PC-9 (cell line): ENCODE results near the gene CD59.

Source experiments
- EZH2 ChIP-seq: fragments of 200-600 bp; sonication (generic); IDR thresholded peaks from 2 replicates; pipeline ENCODE4 v1.8.0; 2017; ENCODE audit warnings: antibody characterized with exemption, low read depth
- TF ChIP-seq, protein P1 (sequence below): fragments of 200-600 bp; sonication (generic); conservative IDR thresholded peaks from 2 replicates; pipeline ENCODE4 v1.6.1; 2017; ENCODE audit warnings: mixed run types, antibody characterized with exemption, mild to moderate bottlenecking, moderate library complexity

DNA sequence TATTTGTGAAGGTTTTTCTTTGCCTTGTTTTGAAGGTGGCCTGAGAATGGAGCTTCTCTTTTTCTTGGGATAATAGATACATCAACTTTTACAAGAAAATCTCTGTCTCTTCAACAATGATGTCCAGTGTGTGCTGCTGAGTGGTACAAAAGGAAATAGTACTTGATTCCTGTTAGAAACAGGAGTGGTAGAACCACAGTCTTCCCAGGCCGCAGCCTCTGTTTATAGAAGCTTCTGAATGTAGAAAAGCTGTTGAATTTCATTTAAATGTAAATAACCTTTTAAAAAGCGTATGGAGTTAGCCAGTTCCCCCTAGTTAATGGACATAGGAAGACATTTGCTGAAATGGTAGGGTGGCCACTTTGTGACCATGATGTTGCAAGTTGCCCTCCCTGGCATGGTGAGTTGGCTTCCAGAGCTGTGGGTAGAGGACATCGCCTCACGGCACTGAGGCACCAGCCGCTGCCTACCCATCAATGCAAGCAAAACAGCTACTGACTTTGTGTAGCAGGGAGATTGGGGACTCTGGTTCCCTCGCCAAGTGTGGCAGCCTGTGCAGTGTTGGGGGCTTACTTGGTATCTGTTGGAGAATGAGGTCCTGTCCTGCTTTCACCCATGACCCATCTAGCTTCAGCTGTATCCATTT, 67.1 kb downstream of the CD59 start:
- TF ChIP-seq, protein P1, sequence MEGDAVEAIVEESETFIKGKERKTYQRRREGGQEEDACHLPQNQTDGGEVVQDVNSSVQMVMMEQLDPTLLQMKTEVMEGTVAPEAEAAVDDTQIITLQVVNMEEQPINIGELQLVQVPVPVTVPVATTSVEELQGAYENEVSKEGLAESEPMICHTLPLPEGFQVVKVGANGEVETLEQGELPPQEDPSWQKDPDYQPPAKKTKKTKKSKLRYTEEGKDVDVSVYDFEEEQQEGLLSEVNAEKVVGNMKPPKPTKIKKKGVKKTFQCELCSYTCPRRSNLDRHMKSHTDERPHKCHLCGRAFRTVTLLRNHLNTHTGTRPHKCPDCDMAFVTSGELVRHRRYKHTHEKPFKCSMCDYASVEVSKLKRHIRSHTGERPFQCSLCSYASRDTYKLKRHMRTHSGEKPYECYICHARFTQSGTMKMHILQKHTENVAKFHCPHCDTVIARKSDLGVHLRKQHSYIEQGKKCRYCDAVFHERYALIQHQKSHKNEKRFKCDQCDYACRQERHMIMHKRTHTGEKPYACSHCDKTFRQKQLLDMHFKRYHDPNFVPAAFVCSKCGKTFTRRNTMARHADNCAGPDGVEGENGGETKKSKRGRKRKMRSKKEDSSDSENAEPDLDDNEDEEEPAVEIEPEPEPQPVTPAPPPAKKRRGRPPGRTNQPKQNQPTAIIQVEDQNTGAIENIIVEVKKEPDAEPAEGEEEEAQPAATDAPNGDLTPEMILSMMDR: no peak
- no peak for TF ChIP-seq EZH2
